Measurements from ENCODE around the gene ERC2. TPM values are rescaled to one million over a fixed set of nuclear protein-coding genes. Genes with fewer than 3 reads are reported as not detected.

The ERC2 gene
- total RNA-seq, 3 donors from 2014 or later (not counting 1 experiment from before 2014, with no cell fraction given) = not detected

- Histone ChIP-seq H3K4me1 (ENCODE audit: control insufficient read depth, insufficient read depth, low read length) (no peaks in the 10 kb centered on the region), H3K27me3 (ENCODE audit: control insufficient read depth, insufficient read depth, low read length) (no peaks in the 10 kb centered on the region), H3K27ac (ENCODE audit: low read length) (no peak overlapping the region), H3K4me3 (ENCODE audit: low read length) (no peak overlapping the region), H3K9me3 (ENCODE audit: control insufficient read depth, insufficient read depth, low read length) (peaks cover 2% of the 10 kb centered on the region), H3K36me3 (ENCODE audit: control insufficient read depth, insufficient read depth, low read length) (no peaks in the 10 kb centered on the region)
- peaks cover 0 to 4% of the 10 kb centered on the region in 2 donors for H3K27me3 Mint-ChIP-seq (ENCODE audit: low read depth in 2 of 2)
- ATAC-seq (no peak), DNase-seq (no peak)
- no peaks in the 10 kb centered on the region for H3K4me1 Mint-ChIP-seq
- H3K9me3 Mint-ChIP-seq = peaks cover 2 to 3% of the 10 kb centered on the region in 2 donors
- intact Hi-C loops (cut with micrococcal nuclease) = no loop called here
- WGBS (ENCODE audit: insufficient coverage) = 82% methylated on average over 5 of the region's 7 CpGs
- no peak overlapping the region for H3K4me3 Mint-ChIP-seq
- H3K36me3 Mint-ChIP-seq = no peaks in the 10 kb centered on the region
- H3K27ac Mint-ChIP-seq = no peak overlapping the region
- TF ChIP-seq CTCF (IDR thresholded peaks at IDR 0.05) = no peak
These were observed 88.5 kb downstream of the ERC2 start for GRCh38 chr3:56379723-56380287.

GRCh38 chr3:56375654-56376053 lies 92.6 kb downstream of the ERC2 start:
- no peaks in the 10 kb centered on the region for H3K27me3 ChIP-seq (ENCODE audit: control insufficient read depth, insufficient read depth, low read length)
- peaks cover 2% of the 10 kb centered on the region for H3K9me3 ChIP-seq (ENCODE audit: control insufficient read depth, insufficient read depth, low read length)
- intact Hi-C loops (cut with micrococcal nuclease) = no loop called here
- H3K36me3 ChIP-seq (ENCODE audit: control insufficient read depth, insufficient read depth, low read length) = no peaks in the 10 kb centered on the region
- H3K4me3 Mint-ChIP-seq = no peak overlapping the region
- H3K4me1 ChIP-seq (ENCODE audit: control insufficient read depth, insufficient read depth, low read length) = no peaks in the 10 kb centered on the region
- no peak overlapping the region for H3K4me3 ChIP-seq (ENCODE audit: low read length)
- ATAC-seq = no peak
- H3K27me3 Mint-ChIP-seq (ENCODE audit: low read depth in 2 of 2) = peaks cover 3 to 10% of the 10 kb centered on the region in 2 donors
- peaks cover 2 to 3% of the 10 kb centered on the region in 2 donors for H3K9me3 Mint-ChIP-seq
- no peaks in the 10 kb centered on the region for H3K4me1 Mint-ChIP-seq
- no peak for TF ChIP-seq CTCF (IDR thresholded peaks at IDR 0.05)
- no peaks in the 10 kb centered on the region for H3K36me3 Mint-ChIP-seq
- no peak overlapping the region for H3K27ac Mint-ChIP-seq
- DNase-seq = no peak
- 68% methylated on average over 2 of the region's 3 CpGs for whole genome bisulfite sequencing (ENCODE audit: insufficient coverage)
- H3K27ac ChIP-seq (ENCODE audit: low read length) = no peak overlapping the region

GRCh38 chr3:56373386-56373785 lies 94.9 kb downstream of the ERC2 start:
- intact Hi-C loops (cut with micrococcal nuclease) = no loop called here
- DNase-seq (no peak), ATAC-seq (no peak)
- Mint-ChIP-seq H3K27me3 (ENCODE audit: low read depth in 2 of 2) (peaks cover 5 to 10% of the 10 kb centered on the region in 2 donors), H3K27ac (no peak overlapping the region), H3K4me1 (no peaks in the 10 kb centered on the region), H3K36me3 (no peaks in the 10 kb centered on the region), H3K9me3 (peaks cover 2 to 3% of the 10 kb centered on the region in 2 donors), H3K4me3 (no peak overlapping the region)
- Histone ChIP-seq H3K4me3 (ENCODE audit: low read length) (no peak overlapping the region), H3K4me1 (ENCODE audit: control insufficient read depth, insufficient read depth, low read length) (no peaks in the 10 kb centered on the region), H3K27ac (ENCODE audit: low read length) (no peak overlapping the region), H3K27me3 (ENCODE audit: control insufficient read depth, insufficient read depth, low read length) (no peaks in the 10 kb centered on the region), H3K36me3 (ENCODE audit: control insufficient read depth, insufficient read depth, low read length) (no peaks in the 10 kb centered on the region), H3K9me3 (ENCODE audit: control insufficient read depth, insufficient read depth, low read length) (peaks cover 2% of the 10 kb centered on the region)
- WGBS (ENCODE audit: insufficient coverage) = 75% methylated on average over 1 of the region's 1 CpG
- no peak for TF ChIP-seq CTCF (IDR thresholded peaks at IDR 0.05)

Data from natural killer cell (primary cell).